Measurements from ENCODE around the gene RABEP2. TPM values are rescaled to one million over a fixed set of nuclear protein-coding genes. Genes with fewer than 3 reads are reported as not detected.

The RABEP2 gene
- polyA plus RNA-seq, 1 donor (not counting 4 experiments of a cell fraction or from before 2014, with no cell fraction given): 8.7 TPM

GRCh38 chr16:28880955-28881354 lies 44.1 kb downstream of the RABEP2 start:
- H3K4me1 ChIP-seq (ENCODE audit: control insufficient read depth, extremely low read depth, insufficient read depth, low read length): peaks cover 14% of the 10 kb centered on the region
- no peaks in the 10 kb centered on the region for H3K9me1 ChIP-seq (ENCODE audit: control insufficient read depth, extremely low read depth, insufficient read depth, low read length)
- H3K36me3 ChIP-seq (ENCODE audit: control insufficient read depth in 2 of 2, extremely low read depth in 1 of 2, insufficient read depth in 2 of 2, low read length in 2 of 2): no peaks in the 10 kb centered on the region
- peaks cover 25% of the 10 kb centered on the region for H3K27me3 ChIP-seq (ENCODE audit: control insufficient read depth, extremely low read depth, insufficient read depth, low read length)
- no peak overlapping the region for H3K4me2 ChIP-seq (ENCODE audit: control insufficient read depth, extremely low read depth, insufficient read depth, low read depth, low read length)
- dilution Hi-C loops (cut with MboI; ENCODE audit: extremely low pct_ligation_motif_present, low sequenced_read_pairs): no loop called here
- no peak overlapping the region for H2AFZ ChIP-seq (ENCODE audit: control insufficient read depth, low read length)
- FAIRE-seq (no peak), DNase-seq (ENCODE audit: low read depth, low spot score) (no peak)
- TF ChIP-seq EZH2 (IDR thresholded peaks at IDR 0.05; ENCODE audit: low read length) (no peak), CTCF (optimal IDR thresholded peaks at IDR 0.05 in 1 of 3, IDR thresholded peaks at IDR 0.05 in 1 of 3, conservative IDR thresholded peaks at IDR 0.05 in 1 of 3; ENCODE audit: extremely low read depth in 1 of 3, insufficient read depth in 2 of 3, low read length in 3 of 3) (no peak)
- H3K27ac ChIP-seq (ENCODE audit: control insufficient read depth, insufficient read depth, low read length): no peak overlapping the region
- H3K79me2 ChIP-seq (ENCODE audit: control insufficient read depth, insufficient read depth, low read length): no peaks in the 10 kb centered on the region
- no peak overlapping the region for H3K4me3 ChIP-seq (ENCODE audit: control insufficient read depth in 2 of 3, extremely low read depth in 1 of 3, insufficient read depth in 2 of 3, low read depth in 1 of 3, low read length in 3 of 3)
- no peaks in the 10 kb centered on the region for H4K20me1 ChIP-seq (ENCODE audit: control insufficient read depth, extremely low read depth, insufficient read depth, low read length)
- H3K9ac ChIP-seq (ENCODE audit: control insufficient read depth, extremely low read depth, insufficient read depth, low read length): no peak overlapping the region
- H3K9me3 ChIP-seq (ENCODE audit: control insufficient read depth, low read depth, low read length): no peaks in the 10 kb centered on the region

- FAIRE-seq: no peak
- Histone ChIP-seq H3K27me3 (ENCODE audit: control insufficient read depth, extremely low read depth, insufficient read depth, low read length) (peaks cover 25% of the 10 kb centered on the region), H3K9me1 (ENCODE audit: control insufficient read depth, extremely low read depth, insufficient read depth, low read length) (no peaks in the 10 kb centered on the region), H3K9me3 (ENCODE audit: control insufficient read depth, low read depth, low read length) (no peaks in the 10 kb centered on the region), H3K4me1 (ENCODE audit: control insufficient read depth, extremely low read depth, insufficient read depth, low read length) (peaks cover 14% of the 10 kb centered on the region), H4K20me1 (ENCODE audit: control insufficient read depth, extremely low read depth, insufficient read depth, low read length) (no peaks in the 10 kb centered on the region), H2AFZ (ENCODE audit: control insufficient read depth, low read length) (no peak overlapping the region), H3K4me2 (ENCODE audit: control insufficient read depth, extremely low read depth, insufficient read depth, low read depth, low read length) (peak overlapping the region; percentile 66), H3K9ac (ENCODE audit: control insufficient read depth, extremely low read depth, insufficient read depth, low read length) (no peak overlapping the region), H3K36me3 (ENCODE audit: control insufficient read depth in 2 of 2, extremely low read depth in 1 of 2, insufficient read depth in 2 of 2, low read length in 2 of 2) (no peaks in the 10 kb centered on the region), H3K4me3 (ENCODE audit: control insufficient read depth in 2 of 3, extremely low read depth in 1 of 3, insufficient read depth in 2 of 3, low read depth in 1 of 3, low read length in 3 of 3) (no peak overlapping the region), H3K79me2 (ENCODE audit: control insufficient read depth, insufficient read depth, low read length) (no peaks in the 10 kb centered on the region), H3K27ac (ENCODE audit: control insufficient read depth, insufficient read depth, low read length) (no peak overlapping the region)
- dilution Hi-C loops (cut with MboI; ENCODE audit: extremely low pct_ligation_motif_present, low sequenced_read_pairs): no loop called here
- TF ChIP-seq CTCF (optimal IDR thresholded peaks at IDR 0.05 in 1 of 3, IDR thresholded peaks at IDR 0.05 in 1 of 3, conservative IDR thresholded peaks at IDR 0.05 in 1 of 3; ENCODE audit: extremely low read depth in 1 of 3, insufficient read depth in 2 of 3, low read length in 3 of 3) (no peak), EZH2 (IDR thresholded peaks at IDR 0.05; ENCODE audit: low read length) (no peak)
- no peak for DNase-seq (ENCODE audit: low read depth, low spot score)
Measured at GRCh38 chr16:28880589-28880915, 44.5 kb downstream of the RABEP2 start.
